Ishikawa (cell line): ENCODE data around the gene BRCA2.

Source experiments
- CEBPB ChIP-seq: IDR thresholded peaks from 2 replicates; pipeline ENCODE4 v1.6.1; 2012
- CREB1 ChIP-seq: IDR thresholded peaks from 2 replicates; pipeline ENCODE4 v1.6.1; 2012; ENCODE audit warnings: low read depth
- EP300 ChIP-seq: IDR thresholded peaks from 2 replicates; pipeline ENCODE4 v1.6.1; 2012; ENCODE audit warnings: borderline replicate concordance
- FOXM1 ChIP-seq: IDR thresholded peaks from 2 replicates; pipeline ENCODE4 v1.6.1; 2012; ENCODE audit warnings: low read depth, borderline replicate concordance
- MAX ChIP-seq: IDR thresholded peaks from 2 replicates; pipeline ENCODE4 v1.6.1; 2012
- NFIC ChIP-seq: IDR thresholded peaks from 2 replicates; pipeline ENCODE4 v1.6.1; 2012
- RAD21 ChIP-seq: IDR thresholded peaks from 2 replicates; pipeline ENCODE4 v1.6.1; 2012; ENCODE audit warnings: low read depth
- REST ChIP-seq: IDR thresholded peaks from 2 replicates; pipeline ENCODE4 v1.6.1; 2012; ENCODE audit warnings: low read depth, mild to moderate bottlenecking
- TAF1 ChIP-seq: IDR thresholded peaks from 2 replicates; pipeline ENCODE4 v1.6.1; 2012; ENCODE audit warnings: low read depth, mild to moderate bottlenecking
- TCF12 ChIP-seq: IDR thresholded peaks from 2 replicates; pipeline ENCODE4 v1.6.1; 2012; ENCODE audit warnings: low read depth
- TEAD4 ChIP-seq: IDR thresholded peaks from 2 replicates; pipeline ENCODE4 v1.6.1; 2012

- TF ChIP-seq REST, result no peak
- no peak for TF ChIP-seq EP300
- no peak for TF ChIP-seq MAX
- no peak for TF ChIP-seq TAF1
- no peak for TF ChIP-seq CEBPB
- TF ChIP-seq NFIC, result no peak
- no peak for TF ChIP-seq TCF12
- TF ChIP-seq CREB1, result no peak
- no peak for TF ChIP-seq RAD21
- no peak for TF ChIP-seq FOXM1
- no peak for TF ChIP-seq TEAD4
These were observed 43.2 kb upstream of the BRCA2 start for GRCh38 chr13:32272021-32272683.
